GM12865 (cell line): Measurements from ENCODE around the gene DNAJC12.

Source experiments
- DNase-seq: peaks from one replicate; pipeline ENCODE4 v3.0.0; 2010; ENCODE audit warnings: low read depth
- H3K4me3 ChIP-seq: 2 replicates; pipeline ENCODE4 v1.5.1; 2011; ENCODE audit warnings: mild to moderate bottlenecking, low read depth, low read length, control low read depth
- TF ChIP-seq, protein P1 (sequence below): IDR thresholded peaks from 2 replicates; pipeline ENCODE4 v1.5.1; 2011; ENCODE audit warnings: low read length, control low read depth, low read depth, inconsistent platforms; ENCODE audit not compliant: insufficient read depth; ENCODE audit errors: missing control alignments

The DNAJC12 gene

DNA sequence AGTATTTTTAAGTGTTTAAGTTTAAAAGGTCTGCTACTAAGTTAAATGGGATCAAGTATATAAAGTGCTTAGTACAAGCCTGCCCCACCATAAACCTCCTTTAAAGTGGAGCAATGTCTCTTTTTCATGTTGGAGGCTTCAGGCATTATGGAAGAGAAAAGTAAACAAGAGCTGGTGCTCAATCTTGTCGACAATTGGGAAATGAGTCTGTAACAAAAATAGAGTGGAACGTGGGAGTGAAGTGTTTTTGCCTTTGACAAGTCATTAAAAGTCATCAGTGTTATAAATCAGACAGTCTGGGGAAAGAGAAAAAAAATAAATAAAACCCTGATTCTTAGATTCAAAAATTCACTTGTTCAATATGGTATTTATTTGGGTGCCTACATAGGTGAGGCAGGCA lies 44.7 kb downstream of the DNAJC12 start:
- no peak overlapping the region for H3K4me3 ChIP-seq
- no peak for DNase-seq
- TF ChIP-seq, protein P1, sequence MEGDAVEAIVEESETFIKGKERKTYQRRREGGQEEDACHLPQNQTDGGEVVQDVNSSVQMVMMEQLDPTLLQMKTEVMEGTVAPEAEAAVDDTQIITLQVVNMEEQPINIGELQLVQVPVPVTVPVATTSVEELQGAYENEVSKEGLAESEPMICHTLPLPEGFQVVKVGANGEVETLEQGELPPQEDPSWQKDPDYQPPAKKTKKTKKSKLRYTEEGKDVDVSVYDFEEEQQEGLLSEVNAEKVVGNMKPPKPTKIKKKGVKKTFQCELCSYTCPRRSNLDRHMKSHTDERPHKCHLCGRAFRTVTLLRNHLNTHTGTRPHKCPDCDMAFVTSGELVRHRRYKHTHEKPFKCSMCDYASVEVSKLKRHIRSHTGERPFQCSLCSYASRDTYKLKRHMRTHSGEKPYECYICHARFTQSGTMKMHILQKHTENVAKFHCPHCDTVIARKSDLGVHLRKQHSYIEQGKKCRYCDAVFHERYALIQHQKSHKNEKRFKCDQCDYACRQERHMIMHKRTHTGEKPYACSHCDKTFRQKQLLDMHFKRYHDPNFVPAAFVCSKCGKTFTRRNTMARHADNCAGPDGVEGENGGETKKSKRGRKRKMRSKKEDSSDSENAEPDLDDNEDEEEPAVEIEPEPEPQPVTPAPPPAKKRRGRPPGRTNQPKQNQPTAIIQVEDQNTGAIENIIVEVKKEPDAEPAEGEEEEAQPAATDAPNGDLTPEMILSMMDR = no peak

DNA sequence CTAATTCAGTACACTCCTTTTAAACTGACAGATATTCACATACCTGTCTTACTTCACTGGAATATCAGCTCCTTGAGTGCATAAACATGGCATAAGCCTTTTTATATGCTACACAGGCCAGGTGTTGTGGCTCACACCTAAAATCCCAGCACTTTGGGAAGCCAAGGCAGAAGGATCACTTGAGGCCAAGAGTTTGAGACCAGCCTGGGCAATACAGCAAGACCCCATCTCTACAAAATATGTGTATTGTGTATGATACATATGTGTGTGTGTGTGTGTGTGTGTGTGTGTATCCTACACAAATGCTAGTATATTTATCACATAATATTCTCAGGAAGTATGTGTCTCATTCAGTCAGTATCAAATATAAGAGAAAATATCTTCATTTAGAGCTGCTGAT lies 45.3 kb downstream of the DNAJC12 start:
- no peak for DNase-seq
- H3K4me3 ChIP-seq = no peak overlapping the region
- TF ChIP-seq, protein P1 = no peak

DNA sequence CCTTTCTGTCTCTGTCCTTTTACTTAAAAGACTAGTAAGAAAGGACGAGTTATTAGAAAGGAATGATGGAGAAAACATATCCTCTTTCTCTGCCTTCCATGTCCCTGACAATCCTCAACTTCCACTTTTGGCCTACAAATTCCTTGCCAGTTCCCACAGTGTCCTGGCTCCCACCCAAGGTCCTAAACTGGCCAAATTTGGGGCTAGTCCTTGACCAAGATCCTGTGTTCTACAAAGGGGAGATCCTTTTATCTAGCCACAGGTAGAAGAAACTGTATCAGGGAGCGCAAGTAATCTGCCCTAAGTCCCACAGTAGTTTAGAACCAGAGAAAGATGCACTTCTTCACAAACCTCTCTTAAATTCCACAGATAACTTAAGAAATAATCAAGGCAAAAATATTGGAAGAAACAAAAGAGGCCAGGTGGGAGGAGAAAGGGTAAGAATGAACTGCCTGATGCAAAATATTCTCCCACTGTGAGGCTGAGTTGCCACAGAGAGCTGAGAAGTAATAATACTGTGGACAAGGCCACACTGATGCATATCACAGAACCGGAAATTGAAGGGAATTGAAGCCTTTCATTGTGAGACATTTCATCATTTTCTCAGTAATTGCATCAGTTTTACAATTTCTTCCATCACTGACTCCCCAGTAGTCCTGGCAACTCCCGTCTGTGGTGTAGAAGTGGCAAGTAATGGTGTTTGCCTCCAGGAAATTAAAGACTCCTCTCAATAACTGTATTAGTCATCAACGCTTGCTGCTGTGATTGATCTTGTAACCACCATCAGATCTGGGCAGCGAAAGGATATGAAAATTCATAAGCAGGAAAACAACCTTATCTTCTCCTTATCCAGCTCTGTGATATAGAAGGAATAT lies 47.2 kb downstream of the DNAJC12 start:
- TF ChIP-seq, protein P1 = no peak
- peak; percentile 54 for DNase-seq
- H3K4me3 ChIP-seq = no peak overlapping the region

DNA sequence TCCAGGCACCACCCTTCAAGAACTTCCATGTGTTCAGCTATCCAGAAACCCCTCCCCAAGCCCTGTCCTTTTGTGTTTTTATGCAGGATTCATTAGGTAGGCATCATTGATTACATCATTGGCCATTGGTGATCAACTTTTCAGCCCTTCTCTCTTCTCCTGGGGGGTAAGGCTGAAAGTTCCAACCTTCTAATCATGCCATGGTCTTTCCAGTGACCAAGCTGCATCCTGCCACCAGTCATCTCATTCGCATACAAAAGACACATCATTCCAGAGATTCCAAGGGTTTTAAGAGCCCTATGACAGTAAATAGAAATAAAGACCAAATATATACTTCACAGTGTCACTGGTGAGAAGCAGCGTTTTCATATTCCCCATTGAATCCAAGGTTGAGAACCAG lies 48.2 kb downstream of the DNAJC12 start:
- TF ChIP-seq, protein P1 = no peak
- no peak overlapping the region for H3K4me3 ChIP-seq
- DNase-seq = no peak

DNA sequence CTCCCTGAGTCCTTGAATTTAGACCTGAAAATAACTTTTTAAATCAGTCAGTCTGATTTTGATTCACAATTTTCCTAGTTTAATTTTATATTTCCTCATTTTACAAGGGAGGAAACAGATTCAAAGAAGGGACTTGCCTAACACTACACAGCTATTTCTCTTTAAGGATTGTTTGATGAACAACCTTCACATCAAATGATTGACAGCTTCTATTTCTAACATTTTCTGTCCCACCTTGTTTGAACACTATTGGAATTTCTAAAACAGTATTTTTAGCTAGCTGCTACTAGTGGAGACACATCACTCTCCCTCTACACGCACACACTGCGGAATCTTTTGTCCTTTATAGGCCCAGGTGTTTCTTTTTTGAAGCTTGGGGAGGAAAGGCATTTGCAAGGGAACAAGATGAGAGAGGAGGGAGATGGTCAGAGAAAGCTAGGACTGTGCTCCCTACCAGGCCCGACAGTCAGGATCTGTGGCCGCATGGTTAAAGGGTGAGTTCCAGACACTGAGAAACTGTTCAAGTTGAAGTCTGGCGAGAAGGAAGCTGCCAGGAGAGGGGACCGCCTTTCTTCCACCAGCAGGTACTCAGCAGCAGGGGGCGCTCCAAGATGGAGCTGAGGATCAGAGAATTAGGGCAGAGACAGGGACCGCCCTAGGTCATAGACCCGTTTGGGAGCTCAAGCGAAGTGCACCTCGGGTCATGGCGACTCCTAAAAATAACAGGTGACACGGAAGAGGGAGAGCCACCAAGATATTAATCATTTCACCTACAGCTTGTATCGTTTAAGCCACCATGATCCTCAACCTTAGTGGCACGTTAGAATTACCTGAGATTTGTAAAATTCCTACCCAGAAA lies 49.7 kb downstream of the DNAJC12 start:
- H3K4me3 ChIP-seq = no peak overlapping the region
- DNase-seq = peak; percentile 81
- TF ChIP-seq, protein P1 = peak; percentile 82

DNA sequence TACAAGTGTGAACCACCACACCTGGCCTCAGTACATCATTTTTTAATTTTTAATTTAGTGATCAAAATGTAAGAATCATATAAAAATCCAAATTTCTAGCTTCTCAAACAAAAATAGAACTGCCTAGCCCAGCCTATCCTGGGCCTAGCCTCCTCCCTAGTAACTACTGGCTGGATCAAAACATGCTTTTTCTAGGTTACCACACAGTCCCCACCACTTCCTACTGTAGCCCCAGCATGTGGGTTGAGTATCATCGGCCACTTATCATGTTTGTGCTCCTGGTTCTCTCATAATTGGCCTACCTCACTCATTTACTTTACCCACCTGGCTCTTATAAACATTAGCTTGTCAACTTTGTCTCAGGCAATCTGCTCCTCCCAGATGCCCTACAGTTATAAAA lies 52.9 kb downstream of the DNAJC12 start:
- TF ChIP-seq, protein P1 = no peak
- DNase-seq = no peak
- no peak overlapping the region for H3K4me3 ChIP-seq
